K562 (cell line): ENCODE data around the gene TCEA3. TPM values are rescaled to one million over a fixed set of nuclear protein-coding genes. Genes with fewer than 3 reads are reported as not detected.

ENCODE experiments used
- MCM7 ChIP-seq, 2 experiments: fragments of 450-650 bp; IDR thresholded peaks; 2 replicates each; pipeline ENCODE4 v1.6.1; 2016 to 2018
- MYNN ChIP-seq, 2 experiments: sonication (generic); formaldehyde crosslinking in 1 of 2; IDR thresholded peaks; 2 replicates each; pipeline versions ENCODE4 v1.5.0 to v1.6.1; 2016 to 2020; ENCODE audit warnings: antibody characterized with exemption in 1 of 2, missing genetic modification reagents in 1 of 2
- RBFOX2 ChIP-seq: fragments of 200-400 bp; formaldehyde crosslinking; IDR thresholded peaks from 2 replicates; pipeline ENCODE4 v1.6.1; 2017; ENCODE audit warnings: low read depth, mild to moderate bottlenecking, low read length, moderate library complexity
- RERE ChIP-seq: sonication (generic); formaldehyde crosslinking; IDR thresholded peaks from 2 replicates; pipeline ENCODE4 v1.8.0; 2023; ENCODE audit warnings: missing genetic modification reagents, mild to moderate bottlenecking, borderline replicate concordance
- SP1 ChIP-seq: sonication (generic); formaldehyde crosslinking; IDR thresholded peaks from 2 replicates; pipeline ENCODE4 v1.8.1; 2022; ENCODE audit warnings: mild to moderate bottlenecking, missing genetic modification reagents
- SPI1 ChIP-seq: IDR thresholded peaks from 2 replicates; pipeline ENCODE4 v1.6.1; 2011; ENCODE audit warnings: low read depth, low read length, control low read depth, borderline replicate concordance
- ZBTB8A ChIP-seq: fragments of 450-650 bp; IDR thresholded peaks from 2 replicates; pipeline ENCODE4 v1.6.1; 2018; ENCODE audit warnings: mild to moderate bottlenecking, moderate library complexity; ENCODE audit not compliant: partially characterized antibody
- ZNF277 ChIP-seq: fragments of 250-450 bp; sonication (Bioruptor Pico); IDR thresholded peaks from 2 replicates; pipeline ENCODE4 v1.8.0; 2022; ENCODE audit warnings: inconsistent platforms, mild to moderate bottlenecking, moderate library complexity, borderline replicate concordance
- ZNF707 ChIP-seq: fragments of 250-450 bp; sonication (Bioruptor Pico); conservative IDR thresholded peaks from 2 replicates; pipeline ENCODE4 v1.8.0; 2022; ENCODE audit warnings: inconsistent platforms, mild to moderate bottlenecking, moderate library complexity
- polyA plus RNA-seq, 8 experiments: library from polyadenylated mRNA; depleted of rRNA in 4 of 8; stranded (reverse) in 5 of 8; unstranded in 3 of 8; fragments of >200 nt; fragmentation: Nextera tagmentation in 2 of 8; fragmentation: Illumina TruSeq in 1 of 8; extraction: Ambion mirVana in 2 of 8; extraction: Trizol in 1 of 8; gene quantifications; 2 replicates each; pipeline versions ENCODE4 v1.2.1 to v1.2.3, GENCODE V29; 2011 to 2014; ENCODE audit warnings: inconsistent platforms in 1 of 8, missing spikeins in 1 of 8
- total RNA-seq, 7 experiments: library from RNA; depleted of rRNA in 6 of 7; stranded (reverse); fragments of >200 nt in 6 of 7; fragmentation: Illumina TruSeq in 2 of 7; extraction: Trizol in 2 of 7; gene quantifications; 2 replicates each; pipeline versions ENCODE4 v1.2.1 to v1.2.3, GENCODE V29; 2011 to 2021; ENCODE audit warnings: low replicate concordance in 1 of 7
- TF ChIP-seq, protein P1 (sequence below), 2 experiments: fragments of 450-650 bp in 1 of 2; IDR thresholded peaks; 2 replicates each; pipeline ENCODE4 v1.6.1; 2011 to 2017; ENCODE audit warnings: low read depth in 2 of 2, antibody characterized with exemption in 1 of 2, borderline replicate concordance in 1 of 2, low read length in 1 of 2, mild to moderate bottlenecking in 1 of 2, mixed read lengths in 1 of 2; ENCODE audit not compliant: control insufficient read depth in 1 of 2
- TF ChIP-seq, protein P2 (sequence below): fragments of 200-800 bp; sonication (Bioruptor generic); IDR thresholded peaks from 2 replicates; pipeline ENCODE4 v1.6.1; 2017; ENCODE audit warnings: missing genetic modification characterization, missing compliant biosample characterization
- TF ChIP-seq, protein P3 (sequence below): fragments of 450-650 bp; formaldehyde crosslinking; IDR thresholded peaks from 2 replicates; pipeline ENCODE4 v1.4.0; 2020; ENCODE audit warnings: mild to moderate bottlenecking

The TCEA3 gene
- total and polyA plus RNA-seq, 9 of the 15 experiments (the other 6 are each of a cell fraction or from before 2014, with no cell fraction given), result 0.03 to 0.55 (median 0.36) TPM

DNA sequence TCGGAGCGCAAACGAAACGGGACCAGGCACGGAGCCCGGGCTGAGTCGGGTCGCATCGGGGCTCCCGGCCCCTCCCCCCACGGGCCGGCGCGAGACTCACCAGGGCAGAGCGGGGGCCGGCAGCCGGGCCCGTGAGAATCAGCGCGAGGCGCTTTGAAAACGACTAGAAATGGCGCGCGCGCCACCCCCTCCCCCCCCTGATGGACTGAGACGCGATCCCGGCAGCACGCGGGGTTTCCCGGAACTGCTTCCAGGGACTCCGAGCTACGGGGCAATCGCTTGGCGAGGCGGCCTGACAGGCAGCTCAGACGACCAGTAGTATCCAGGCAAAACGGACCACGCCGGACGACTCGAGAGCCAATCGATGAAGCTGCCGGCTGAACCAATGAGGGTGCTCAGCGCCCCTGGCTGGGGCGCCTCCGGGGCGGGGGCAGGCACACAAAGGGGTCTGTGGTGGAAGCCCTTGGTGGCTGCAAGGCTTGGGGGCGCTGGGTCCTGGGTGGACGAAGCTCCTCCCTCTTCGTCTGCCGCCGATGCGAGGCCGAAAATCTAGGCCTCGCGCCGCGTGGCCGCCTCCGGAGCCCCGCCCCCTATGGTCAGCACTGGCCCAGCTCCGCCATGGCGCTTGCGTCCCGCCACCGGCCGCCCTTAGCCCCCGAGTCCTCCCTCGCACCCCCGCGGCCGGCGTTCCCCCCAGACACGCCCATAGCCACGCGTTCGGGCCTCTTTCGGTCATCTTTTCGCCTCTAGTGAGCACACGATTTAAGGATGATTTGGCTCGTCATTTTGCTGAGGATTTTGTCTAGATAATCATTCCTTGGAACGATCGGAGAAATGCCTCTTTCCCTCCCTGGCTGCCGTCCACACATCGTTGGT lies 80.2 kb downstream of the TCEA3 start, which contains the start of gene HNRNPR (continued):
- TF ChIP-seq, protein P1, sequence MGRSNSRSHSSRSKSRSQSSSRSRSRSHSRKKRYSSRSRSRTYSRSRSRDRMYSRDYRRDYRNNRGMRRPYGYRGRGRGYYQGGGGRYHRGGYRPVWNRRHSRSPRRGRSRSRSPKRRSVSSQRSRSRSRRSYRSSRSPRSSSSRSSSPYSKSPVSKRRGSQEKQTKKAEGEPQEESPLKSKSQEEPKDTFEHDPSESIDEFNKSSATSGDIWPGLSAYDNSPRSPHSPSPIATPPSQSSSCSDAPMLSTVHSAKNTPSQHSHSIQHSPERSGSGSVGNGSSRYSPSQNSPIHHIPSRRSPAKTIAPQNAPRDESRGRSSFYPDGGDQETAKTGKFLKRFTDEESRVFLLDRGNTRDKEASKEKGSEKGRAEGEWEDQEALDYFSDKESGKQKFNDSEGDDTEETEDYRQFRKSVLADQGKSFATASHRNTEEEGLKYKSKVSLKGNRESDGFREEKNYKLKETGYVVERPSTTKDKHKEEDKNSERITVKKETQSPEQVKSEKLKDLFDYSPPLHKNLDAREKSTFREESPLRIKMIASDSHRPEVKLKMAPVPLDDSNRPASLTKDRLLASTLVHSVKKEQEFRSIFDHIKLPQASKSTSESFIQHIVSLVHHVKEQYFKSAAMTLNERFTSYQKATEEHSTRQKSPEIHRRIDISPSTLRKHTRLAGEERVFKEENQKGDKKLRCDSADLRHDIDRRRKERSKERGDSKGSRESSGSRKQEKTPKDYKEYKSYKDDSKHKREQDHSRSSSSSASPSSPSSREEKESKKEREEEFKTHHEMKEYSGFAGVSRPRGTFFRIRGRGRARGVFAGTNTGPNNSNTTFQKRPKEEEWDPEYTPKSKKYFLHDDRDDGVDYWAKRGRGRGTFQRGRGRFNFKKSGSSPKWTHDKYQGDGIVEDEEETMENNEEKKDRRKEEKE (IDR thresholded peaks at IDR 0.05; ENCODE audit: borderline replicate concordance in 1 of 2, control insufficient read depth in 1 of 2, low read depth in 2 of 2, low read length in 1 of 2), result no peak; a peak in 1 of 4 replicates
- TF ChIP-seq MCM7 (IDR thresholded peaks at IDR 0.05), result no peak
- no peak for TF ChIP-seq ZBTB8A
- peak; percentile 94 for TF ChIP-seq SP1
- TF ChIP-seq RBFOX2, result peak; percentile 96
- TF ChIP-seq SPI1, result 0 out of 2 replicates have a peak, but pooled peaks have one; percentile 27
- TF ChIP-seq, protein P2, sequence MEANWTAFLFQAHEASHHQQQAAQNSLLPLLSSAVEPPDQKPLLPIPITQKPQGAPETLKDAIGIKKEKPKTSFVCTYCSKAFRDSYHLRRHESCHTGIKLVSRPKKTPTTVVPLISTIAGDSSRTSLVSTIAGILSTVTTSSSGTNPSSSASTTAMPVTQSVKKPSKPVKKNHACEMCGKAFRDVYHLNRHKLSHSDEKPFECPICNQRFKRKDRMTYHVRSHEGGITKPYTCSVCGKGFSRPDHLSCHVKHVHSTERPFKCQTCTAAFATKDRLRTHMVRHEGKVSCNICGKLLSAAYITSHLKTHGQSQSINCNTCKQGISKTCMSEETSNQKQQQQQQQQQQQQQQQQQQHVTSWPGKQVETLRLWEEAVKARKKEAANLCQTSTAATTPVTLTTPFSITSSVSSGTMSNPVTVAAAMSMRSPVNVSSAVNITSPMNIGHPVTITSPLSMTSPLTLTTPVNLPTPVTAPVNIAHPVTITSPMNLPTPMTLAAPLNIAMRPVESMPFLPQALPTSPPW (CRISPR knock-in tag), result peak; percentile 96
- no peak for TF ChIP-seq ZNF707 (CRISPR knock-in tag)
- no peak for TF ChIP-seq RERE
- no peak for TF ChIP-seq ZNF277 (CRISPR knock-in tag)
- TF ChIP-seq, protein P3, sequence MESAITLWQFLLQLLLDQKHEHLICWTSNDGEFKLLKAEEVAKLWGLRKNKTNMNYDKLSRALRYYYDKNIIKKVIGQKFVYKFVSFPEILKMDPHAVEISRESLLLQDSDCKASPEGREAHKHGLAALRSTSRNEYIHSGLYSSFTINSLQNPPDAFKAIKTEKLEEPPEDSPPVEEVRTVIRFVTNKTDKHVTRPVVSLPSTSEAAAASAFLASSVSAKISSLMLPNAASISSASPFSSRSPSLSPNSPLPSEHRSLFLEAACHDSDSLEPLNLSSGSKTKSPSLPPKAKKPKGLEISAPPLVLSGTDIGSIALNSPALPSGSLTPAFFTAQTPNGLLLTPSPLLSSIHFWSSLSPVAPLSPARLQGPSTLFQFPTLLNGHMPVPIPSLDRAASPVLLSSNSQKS (CRISPR knock-in tag), result no peak
- TF ChIP-seq MYNN (IDR thresholded peaks at IDR 0.05), result no peak; the same call in 1 of the 2 replicates
- TF ChIP-seq MYNN (CRISPR knock-in tag; IDR thresholded peaks at IDR 0.05), result no peak
